HepG2 (cell line): ENCODE data around the gene NEK9. TPM values are rescaled to one million over a fixed set of nuclear protein-coding genes. Genes with fewer than 3 reads are reported as not detected.

Experiments
- HINFP ChIP-seq: sonication (generic); formaldehyde crosslinking; IDR thresholded peaks from 2 replicates; pipeline ENCODE4 v1.4.0; 2020; ENCODE audit warnings: low read depth, mild to moderate bottlenecking, missing genetic modification reagents
- MAFG ChIP-seq: sonication (generic); formaldehyde crosslinking; IDR thresholded peaks from 2 replicates; pipeline ENCODE4 v1.5.1; 2020; ENCODE audit warnings: mild to moderate bottlenecking, missing genetic modification reagents
- MAZ ChIP-seq, 2 experiments: sonication (generic) in 1 of 2; formaldehyde crosslinking in 1 of 2; IDR thresholded peaks; 2 replicates each; pipeline versions ENCODE4 v1.5.0 to v1.6.1; 2012 to 2020; ENCODE audit warnings: low read depth in 2 of 2, mild to moderate bottlenecking in 2 of 2, borderline replicate concordance in 1 of 2, improper control_type of control experiment in 1 of 2, low read length in 1 of 2, missing genetic modification reagents in 1 of 2, moderate library complexity in 1 of 2
- NFKBIZ ChIP-seq: IDR thresholded peaks from 2 replicates; pipeline ENCODE4 v1.6.1; 2018; ENCODE audit warnings: missing genetic modification reagents, missing compliant biosample characterization
- PAXIP1 ChIP-seq: sonication (generic); formaldehyde crosslinking; conservative IDR thresholded peaks from 2 replicates; pipeline ENCODE4 v1.4.0; 2020; ENCODE audit warnings: mild to moderate bottlenecking, missing genetic modification reagents, moderate library complexity
- PRMT3 ChIP-seq: sonication (generic); formaldehyde crosslinking; IDR thresholded peaks from 2 replicates; pipeline ENCODE4 v1.8.1; 2022; ENCODE audit warnings: low read depth, mild to moderate bottlenecking, moderate library complexity, missing genetic modification reagents, borderline replicate concordance
- RBM39 ChIP-seq: fragments of 200-400 bp; formaldehyde crosslinking; IDR thresholded peaks from one replicate; pipeline ENCODE4 v1.6.1; 2018; ENCODE audit warnings: antibody characterized with exemption, mild to moderate bottlenecking, low read depth, low read length; ENCODE audit not compliant: poor library complexity, severe bottlenecking
- SATB2 ChIP-seq: sonication (generic); formaldehyde crosslinking; IDR thresholded peaks from 2 replicates; pipeline ENCODE4 v1.5.0; 2020; ENCODE audit warnings: missing genetic modification reagents
- SOX6 ChIP-seq, 2 experiments: fragments of 450-650 bp in 1 of 2; sonication (generic) in 1 of 2; formaldehyde crosslinking in 1 of 2; IDR thresholded peaks; 2 replicates each; pipeline versions ENCODE4 v1.4.0 to v1.6.1; 2017 to 2020; ENCODE audit warnings: antibody characterized with exemption in 1 of 2, mild to moderate bottlenecking in 1 of 2, missing genetic modification reagents in 1 of 2
- STAG1 ChIP-seq: sonication (generic); formaldehyde crosslinking; IDR thresholded peaks from 2 replicates; pipeline ENCODE4 v1.4.0; 2020; ENCODE audit warnings: missing genetic modification reagents
- TGIF2 ChIP-seq: IDR thresholded peaks from 2 replicates; pipeline ENCODE4 v1.6.1; 2016; ENCODE audit warnings: control low read depth, missing compliant biosample characterization
- U2AF2 ChIP-seq: fragments of 200-400 bp; formaldehyde crosslinking; IDR thresholded peaks from 2 replicates; pipeline ENCODE4 v1.6.1; 2017; ENCODE audit warnings: low read depth, mild to moderate bottlenecking, low read length
- ZNF18 ChIP-seq: sonication (generic); formaldehyde crosslinking; IDR thresholded peaks from 2 replicates; pipeline ENCODE4 v1.8.0; 2022; ENCODE audit warnings: mild to moderate bottlenecking, missing genetic modification reagents; ENCODE audit not compliant: insufficient replicate concordance
- ZNF746 ChIP-seq: sonication (generic); formaldehyde crosslinking; IDR thresholded peaks from 2 replicates; pipeline ENCODE4 v1.8.0; 2022; ENCODE audit warnings: mild to moderate bottlenecking, missing genetic modification reagents
- ZNF800 ChIP-seq: sonication (generic); formaldehyde crosslinking; IDR thresholded peaks from 2 replicates; pipeline ENCODE4 v1.4.0; 2020; ENCODE audit warnings: missing genetic modification reagents
- polyA plus RNA-seq, 8 experiments: library from polyadenylated mRNA; depleted of rRNA in 3 of 8; stranded (reverse) in 7 of 8; unstranded in 1 of 8; fragments of >200 nt; fragmentation: Illumina TruSeq in 4 of 8; extraction: Trizol in 4 of 8; gene quantifications; 2 replicates each; pipeline versions ENCODE4 v1.2.1 to v1.2.3, GENCODE V29; 2011 to 2016; ENCODE audit warnings: low read depth in 4 of 8, missing spikeins in 1 of 8, mixed read lengths in 1 of 8; ENCODE audit not compliant: insufficient read depth in 1 of 8
- total RNA-seq, 5 experiments: library from RNA; depleted of rRNA; stranded (reverse); fragments of >200 nt; fragmentation: Illumina TruSeq; extraction: Trizol; gene quantifications; 2 replicates each; pipeline ENCODE4 v1.2.3, GENCODE V29; 2016; ENCODE audit warnings: low read depth in 1 of 5
- TF ChIP-seq, protein P1 (sequence below): sonication (generic); formaldehyde crosslinking; conservative IDR thresholded peaks from 2 replicates; pipeline ENCODE4 v1.4.0; 2020; ENCODE audit warnings: missing genetic modification reagents

Gene NEK9
- total and polyA plus RNA-seq, 2 of the 13 experiments (the other 11 are each of a cell fraction or from before 2014, with no cell fraction given), result 16.5 to 27.3 TPM

DNA sequence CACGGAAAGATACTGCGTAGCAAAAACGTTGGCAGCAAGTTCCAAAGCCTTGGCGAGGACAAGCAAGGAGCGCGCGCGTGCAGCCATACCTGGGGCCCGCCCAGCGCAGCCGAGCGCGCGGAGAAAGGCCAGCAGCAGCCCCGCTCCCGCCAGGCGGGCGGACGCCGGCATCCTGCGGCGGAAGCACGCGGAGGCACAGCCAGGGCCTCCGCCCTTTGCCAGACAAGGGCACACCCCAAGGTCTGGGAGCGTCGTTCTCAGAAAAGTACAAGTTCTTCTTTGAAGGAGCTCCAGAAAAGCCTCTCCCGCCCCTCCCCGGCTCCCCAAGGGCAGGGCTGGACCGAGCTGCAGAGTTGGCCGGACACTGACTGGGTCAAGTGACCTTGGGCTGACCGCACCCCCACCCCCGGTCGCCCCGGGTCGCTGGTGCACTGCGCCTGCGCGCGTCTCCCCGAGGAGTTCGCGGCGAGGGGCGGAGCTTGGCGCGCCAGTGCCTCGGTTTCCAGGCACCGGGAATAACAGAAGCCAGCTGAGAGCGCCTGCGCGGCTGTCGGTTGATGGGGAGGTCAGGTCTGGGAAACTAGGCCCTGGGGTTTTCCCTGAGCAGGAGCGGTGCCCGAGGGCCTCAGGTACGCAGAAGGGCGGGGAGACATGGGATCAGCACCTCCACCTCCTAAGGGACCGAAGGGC lies 57.6 kb downstream of the NEK9 start, which contains the start of gene ZC2HC1C (continued):
- TF ChIP-seq, protein P1, sequence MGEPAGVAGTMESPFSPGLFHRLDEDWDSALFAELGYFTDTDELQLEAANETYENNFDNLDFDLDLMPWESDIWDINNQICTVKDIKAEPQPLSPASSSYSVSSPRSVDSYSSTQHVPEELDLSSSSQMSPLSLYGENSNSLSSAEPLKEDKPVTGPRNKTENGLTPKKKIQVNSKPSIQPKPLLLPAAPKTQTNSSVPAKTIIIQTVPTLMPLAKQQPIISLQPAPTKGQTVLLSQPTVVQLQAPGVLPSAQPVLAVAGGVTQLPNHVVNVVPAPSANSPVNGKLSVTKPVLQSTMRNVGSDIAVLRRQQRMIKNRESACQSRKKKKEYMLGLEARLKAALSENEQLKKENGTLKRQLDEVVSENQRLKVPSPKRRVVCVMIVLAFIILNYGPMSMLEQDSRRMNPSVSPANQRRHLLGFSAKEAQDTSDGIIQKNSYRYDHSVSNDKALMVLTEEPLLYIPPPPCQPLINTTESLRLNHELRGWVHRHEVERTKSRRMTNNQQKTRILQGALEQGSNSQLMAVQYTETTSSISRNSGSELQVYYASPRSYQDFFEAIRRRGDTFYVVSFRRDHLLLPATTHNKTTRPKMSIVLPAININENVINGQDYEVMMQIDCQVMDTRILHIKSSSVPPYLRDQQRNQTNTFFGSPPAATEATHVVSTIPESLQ (CRISPR knock-in tag), result 0 out of 2 replicates have a peak, but pooled peaks have one; percentile 44
- peak; percentile 13; the same call in 1 of the 2 replicates for TF ChIP-seq STAG1 (CRISPR knock-in tag)
- 0 out of 2 replicates have a peak, but pooled peaks have one; percentile 69 for TF ChIP-seq NFKBIZ (CRISPR knock-in tag)
- TF ChIP-seq SATB2 (CRISPR knock-in tag), result peak; percentile 80; the same call in 1 of the 2 replicates
- TF ChIP-seq MAFG, result no peak; the same call in 1 of the 2 replicates
- no peak for TF ChIP-seq SOX6 (IDR thresholded peaks at IDR 0.05)
- TF ChIP-seq SOX6 (CRISPR knock-in tag; IDR thresholded peaks at IDR 0.05), result peak; percentile 56
- peak; percentile 25; the same call in 1 of the 2 replicates for TF ChIP-seq PAXIP1 (CRISPR knock-in tag)
- TF ChIP-seq TGIF2 (CRISPR knock-in tag), result peak; percentile 78; the same call in 1 of the 2 replicates
- TF ChIP-seq U2AF2, result no peak; the same call in 1 of the 2 replicates
- no peak; the same call in 1 of the 2 replicates for TF ChIP-seq ZNF746 (CRISPR knock-in tag)
- peak; percentile 93 for TF ChIP-seq ZNF800 (CRISPR knock-in tag)
- no peak for TF ChIP-seq PRMT3 (CRISPR knock-in tag)
- TF ChIP-seq ZNF18, result peak; percentile 57
- TF ChIP-seq RBM39, result peak; percentile 21
- 0 out of 2 replicates have a peak, but pooled peaks have one; percentile 60 for TF ChIP-seq HINFP
- TF ChIP-seq MAZ (IDR thresholded peaks at IDR 0.05; ENCODE audit: borderline replicate concordance, low read depth, low read length), result peak; percentile 37
- TF ChIP-seq MAZ (CRISPR knock-in tag; IDR thresholded peaks at IDR 0.05; ENCODE audit: low read depth), result peak; percentile 88
